ENCODE results near the gene DST. TPM values are rescaled to one million over a fixed set of nuclear protein-coding genes. Genes with fewer than 3 reads are reported as not detected.
"Not testable (repeated sequence)": the region's sequence is repeated elsewhere in the genome, so short reads cannot be mapped to it uniquely, and the experiment has no call there.

Gene DST
- total RNA-seq, 1 donor from 2014 or later = 6.0 TPM

GRCh38 chr6:56683882-56684281 is 41.2 kb upstream of the DST start:
- no peaks in the 10 kb centered on the region for H3K9me3 Mint-ChIP-seq
- intact Hi-C loops (cut with micrococcal nuclease) = no loop called here
- no peaks in the 10 kb centered on the region for H3K4me1 Mint-ChIP-seq (ENCODE audit: low read depth)
- H3K4me3 Mint-ChIP-seq = no peak overlapping the region
- H3K27ac Mint-ChIP-seq = no peak overlapping the region
- DNase-seq (ENCODE audit: low spot score) = no peak
- H3K27me3 Mint-ChIP-seq (ENCODE audit: insufficient read depth) = peaks cover 7% of the 10 kb centered on the region
- H3K36me3 Mint-ChIP-seq (ENCODE audit: low read depth) = no peaks in the 10 kb centered on the region

DNA sequence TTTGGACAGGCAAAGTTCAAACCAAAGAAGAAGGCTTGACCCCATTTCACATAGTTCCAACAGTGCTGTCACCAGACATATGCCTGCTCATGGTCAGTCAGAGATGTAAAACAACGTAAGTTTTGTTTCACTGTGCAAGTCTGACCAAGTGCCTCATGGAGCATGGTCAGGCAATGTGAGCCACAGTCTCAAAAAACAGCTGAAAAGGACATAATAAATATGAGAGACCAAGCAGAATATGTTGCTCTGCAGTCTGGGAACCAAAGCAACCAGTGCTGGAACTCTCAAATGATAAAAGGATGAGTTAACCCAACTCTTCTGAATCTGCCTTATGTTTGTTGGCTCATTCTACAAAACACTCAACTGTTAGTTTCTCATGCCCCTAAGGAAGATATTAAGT is 39.9 kb upstream of the DST start:
- Mint-ChIP-seq H3K4me1 (ENCODE audit: low read depth) (no peaks in the 10 kb centered on the region), H3K27ac (no peak overlapping the region), H3K36me3 (ENCODE audit: low read depth) (no peaks in the 10 kb centered on the region), H3K4me3 (no peak overlapping the region), H3K9me3 (no peaks in the 10 kb centered on the region), H3K27me3 (ENCODE audit: insufficient read depth) (peaks cover 2% of the 10 kb centered on the region)
- no peak for DNase-seq (ENCODE audit: low spot score)
- intact Hi-C loops (cut with micrococcal nuclease) = no loop called here

DNA sequence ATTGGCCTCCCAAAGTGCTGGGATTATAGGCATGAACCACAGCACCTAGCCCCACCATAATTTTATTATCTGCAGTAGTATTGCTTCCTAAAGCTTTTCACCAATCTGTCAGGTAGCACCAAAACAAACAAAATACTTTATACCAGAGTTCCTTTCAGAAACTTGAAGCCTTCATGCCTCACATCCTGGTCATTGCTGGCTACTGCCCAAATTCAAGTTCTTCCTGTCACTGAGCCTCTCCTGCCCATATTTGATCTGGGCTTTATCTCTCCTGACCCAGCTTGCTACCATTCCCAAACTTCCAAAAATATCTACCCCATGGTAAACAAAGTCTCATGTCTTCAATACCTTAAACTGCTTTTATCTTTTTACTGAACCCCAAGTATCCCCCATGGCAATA is 34.9 kb upstream of the DST start:
- H3K36me3 Mint-ChIP-seq (ENCODE audit: low read depth) = no peaks in the 10 kb centered on the region
- H3K9me3 Mint-ChIP-seq = no peaks in the 10 kb centered on the region
- no peaks in the 10 kb centered on the region for H3K27me3 Mint-ChIP-seq (ENCODE audit: insufficient read depth)
- no peak overlapping the region for H3K4me3 Mint-ChIP-seq
- no peak overlapping the region for H3K27ac Mint-ChIP-seq
- H3K4me1 Mint-ChIP-seq (ENCODE audit: low read depth) = no peaks in the 10 kb centered on the region
- intact Hi-C loops (cut with micrococcal nuclease) = no loop called here
- no peak for DNase-seq (ENCODE audit: low spot score)

DNA sequence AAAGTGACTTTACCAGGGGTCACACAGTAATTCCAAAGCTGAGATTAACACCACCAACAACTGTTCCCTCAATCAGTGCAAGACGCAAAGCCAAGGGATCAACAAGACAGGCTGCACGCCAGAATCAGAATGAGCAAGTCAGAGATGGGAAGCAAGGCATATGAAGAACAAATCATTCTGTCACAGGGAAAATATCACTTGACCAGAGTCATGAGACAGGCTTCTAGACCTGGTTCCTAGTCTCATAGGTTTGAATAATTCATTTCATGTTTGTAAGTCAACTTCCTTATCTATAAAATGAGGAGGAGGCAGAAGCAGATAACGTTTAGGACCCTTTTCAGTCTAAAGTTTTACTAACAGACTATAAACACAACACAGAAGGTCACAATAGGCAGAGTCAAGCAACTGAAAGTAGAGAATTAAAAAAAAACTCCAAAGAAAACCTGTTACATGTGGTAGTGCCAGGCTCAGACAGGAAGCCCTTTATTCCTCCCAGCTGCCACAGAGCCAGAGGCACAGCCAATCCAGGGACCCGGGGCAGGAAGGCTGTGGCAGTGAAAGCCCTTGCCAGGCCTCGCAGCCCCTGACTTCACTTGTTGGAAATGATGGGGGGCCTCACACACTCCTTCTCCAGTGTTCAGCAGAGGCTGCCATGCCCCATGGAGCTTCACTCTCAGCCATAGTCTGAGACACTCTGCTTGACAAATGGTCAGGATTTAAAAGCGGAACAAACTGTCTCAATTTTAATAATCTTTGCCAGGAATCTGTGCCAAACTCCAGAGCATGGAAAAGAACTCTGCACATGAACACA is 29.2 kb upstream of the DST start:
- Mint-ChIP-seq H3K4me3 (no peak overlapping the region), H3K27me3 (ENCODE audit: insufficient read depth) (no peaks in the 10 kb centered on the region), H3K36me3 (ENCODE audit: low read depth) (no peaks in the 10 kb centered on the region), H3K27ac (no peak overlapping the region), H3K4me1 (ENCODE audit: low read depth) (no peaks in the 10 kb centered on the region), H3K9me3 (no peaks in the 10 kb centered on the region)
- DNase-seq (ENCODE audit: low spot score) = no peak
- intact Hi-C loops (cut with micrococcal nuclease) = loop anchor here (2.0 kb wide), 1 partner anchor 31 kb away; no protein-coding TSS in a partner anchor

- DNase-seq (ENCODE audit: low spot score) = no peak
- H3K27me3 Mint-ChIP-seq (ENCODE audit: insufficient read depth) = no peaks in the 10 kb centered on the region
- H3K36me3 Mint-ChIP-seq (ENCODE audit: low read depth) = no peaks in the 10 kb centered on the region
- no peaks in the 10 kb centered on the region for H3K9me3 Mint-ChIP-seq
- H3K4me3 Mint-ChIP-seq = no peak overlapping the region
- intact Hi-C loops (cut with micrococcal nuclease) = loop anchor here (2.0 kb wide), 1 partner anchor 30 kb away; no protein-coding TSS in a partner anchor
- H3K27ac Mint-ChIP-seq = no peak overlapping the region
- H3K4me1 Mint-ChIP-seq (ENCODE audit: low read depth) = no peaks in the 10 kb centered on the region
These were observed 28.5 kb upstream of the DST start for GRCh38 chr6:56671160-56671559.

DNA sequence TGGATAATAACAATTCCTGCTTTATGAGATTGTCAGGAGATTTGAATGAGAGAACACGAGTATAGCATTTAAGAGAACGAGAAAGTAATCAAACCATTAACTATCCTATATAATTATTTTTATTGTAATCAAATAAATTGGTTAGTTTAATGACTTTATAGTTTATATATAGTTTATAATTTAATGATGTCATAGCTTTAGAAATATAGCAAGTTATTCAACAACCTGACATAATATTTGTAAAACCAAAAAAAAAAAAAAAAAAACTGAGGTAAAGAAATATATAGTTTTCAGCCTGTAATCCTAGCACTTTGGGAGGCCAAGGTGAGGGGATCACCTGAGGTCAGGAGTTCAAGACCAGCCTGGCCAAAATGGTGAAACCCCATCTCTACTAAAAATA is 26.4 kb upstream of the DST start:
- Mint-ChIP-seq H3K4me3 (no peak overlapping the region), H3K36me3 (ENCODE audit: low read depth) (no peaks in the 10 kb centered on the region), H3K27ac (no peak overlapping the region), H3K27me3 (ENCODE audit: insufficient read depth) (no peaks in the 10 kb centered on the region), H3K4me1 (ENCODE audit: low read depth) (no peaks in the 10 kb centered on the region), H3K9me3 (no peaks in the 10 kb centered on the region)
- intact Hi-C loops (cut with micrococcal nuclease) = no loop called here
- no peak for DNase-seq (ENCODE audit: low spot score)

- Mint-ChIP-seq H3K36me3 (ENCODE audit: low read depth) (no peaks in the 10 kb centered on the region), H3K4me1 (ENCODE audit: low read depth) (no peaks in the 10 kb centered on the region), H3K27ac (no peak overlapping the region), H3K9me3 (no peaks in the 10 kb centered on the region), H3K4me3 (no peak overlapping the region), H3K27me3 (ENCODE audit: insufficient read depth) (no peaks in the 10 kb centered on the region)
- DNase-seq (ENCODE audit: low spot score) = no peak
- intact Hi-C loops (cut with micrococcal nuclease) = no loop called here
These were observed 25.5 kb upstream of the DST start for GRCh38 chr6:56668158-56668557.

GRCh38 chr6:56667336-56667735 is 24.6 kb upstream of the DST start:
- no peak for DNase-seq (ENCODE audit: low spot score)
- Mint-ChIP-seq H3K27me3 (ENCODE audit: insufficient read depth) (no peaks in the 10 kb centered on the region), H3K9me3 (no peaks in the 10 kb centered on the region), H3K27ac (no peak overlapping the region), H3K36me3 (ENCODE audit: low read depth) (no peaks in the 10 kb centered on the region), H3K4me1 (ENCODE audit: low read depth) (no peaks in the 10 kb centered on the region), H3K4me3 (no peak overlapping the region)
- intact Hi-C loops (cut with micrococcal nuclease) = no loop called here

DNA sequence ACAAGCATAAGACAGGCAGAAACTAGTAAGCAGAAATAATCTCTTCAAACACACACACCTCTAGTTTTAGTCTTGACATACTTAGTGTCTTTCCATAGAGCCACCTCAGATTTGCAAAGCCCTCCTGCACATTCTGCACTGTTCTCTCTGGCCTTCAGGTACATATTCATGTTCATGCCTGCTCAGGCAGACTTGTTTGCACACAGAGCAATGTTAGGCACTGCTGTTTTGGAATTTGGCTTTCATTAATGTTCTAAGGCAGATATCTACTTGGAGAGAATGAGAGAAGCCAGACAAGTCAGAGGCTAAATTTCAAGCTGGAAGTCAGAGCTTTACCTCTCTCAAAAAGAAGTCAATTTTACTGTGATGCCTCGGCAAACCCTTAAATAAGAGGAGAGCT is 21.3 kb upstream of the DST start:
- no peaks in the 10 kb centered on the region for H3K36me3 Mint-ChIP-seq (ENCODE audit: low read depth)
- intact Hi-C loops (cut with micrococcal nuclease) = no loop called here
- no peak for DNase-seq (ENCODE audit: low spot score)
- no peak overlapping the region for H3K4me3 Mint-ChIP-seq
- peaks cover 10% of the 10 kb centered on the region for H3K4me1 Mint-ChIP-seq (ENCODE audit: low read depth)
- no peaks in the 10 kb centered on the region for H3K9me3 Mint-ChIP-seq
- no peaks in the 10 kb centered on the region for H3K27me3 Mint-ChIP-seq (ENCODE audit: insufficient read depth)
- H3K27ac Mint-ChIP-seq = no peak overlapping the region

GRCh38 chr6:56663344-56663743 is 20.7 kb upstream of the DST start:
- H3K4me3 Mint-ChIP-seq = no peak overlapping the region

DNA sequence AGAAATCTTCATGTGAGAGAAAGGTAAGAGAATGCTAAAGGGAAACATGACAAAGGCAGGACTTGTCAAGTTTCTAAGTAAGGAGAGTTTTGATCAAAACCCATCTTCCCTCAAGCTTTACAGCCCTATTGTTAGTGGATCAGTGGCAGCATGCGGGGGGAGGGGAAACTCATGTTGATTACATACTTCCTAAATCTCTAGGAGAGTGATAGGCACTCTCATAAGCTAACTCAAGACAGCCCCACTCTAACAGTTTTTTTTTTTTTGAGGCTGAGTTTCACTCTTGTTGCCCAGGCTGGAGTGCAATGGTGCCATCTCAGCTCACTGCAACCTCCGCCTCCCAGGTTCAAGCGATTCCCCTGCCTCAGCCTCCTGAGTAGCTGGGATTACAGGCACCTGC is 18.6 kb upstream of the DST start:
- H3K27ac Mint-ChIP-seq; H3K4me3 Mint-ChIP-seq; intact Hi-C loops (cut with micrococcal nuclease); H3K9me3 Mint-ChIP-seq; H3K36me3 Mint-ChIP-seq (ENCODE audit: low read depth); DNase-seq (ENCODE audit: low spot score); H3K27me3 Mint-ChIP-seq (ENCODE audit: insufficient read depth); H3K4me1 Mint-ChIP-seq (ENCODE audit: low read depth): not testable (repeated sequence)

More at GRCh38 chr6:56663344-56663743, 20.7 kb upstream of the DST start:
- DNase-seq (ENCODE audit: low spot score) = no peak
- Mint-ChIP-seq H3K9me3 (no peaks in the 10 kb centered on the region), H3K27ac (no peak overlapping the region), H3K27me3 (ENCODE audit: insufficient read depth) (no peaks in the 10 kb centered on the region), H3K36me3 (ENCODE audit: low read depth) (no peaks in the 10 kb centered on the region), H3K4me1 (ENCODE audit: low read depth) (peaks cover 10% of the 10 kb centered on the region)
- intact Hi-C loops (cut with micrococcal nuclease) = no loop called here

GRCh38 chr6:56660381-56660730 is 17.7 kb upstream of the DST start:
- no peak for DNase-seq (ENCODE audit: low spot score)
- Mint-ChIP-seq H3K4me1 (ENCODE audit: low read depth) (peaks cover 10% of the 10 kb centered on the region), H3K4me3 (no peak overlapping the region), H3K36me3 (ENCODE audit: low read depth) (no peaks in the 10 kb centered on the region), H3K27me3 (ENCODE audit: insufficient read depth) (peaks cover 2% of the 10 kb centered on the region), H3K9me3 (no peaks in the 10 kb centered on the region), H3K27ac (no peak overlapping the region)
- intact Hi-C loops (cut with micrococcal nuclease) = no loop called here

GRCh38 chr6:56659721-56660380 is 17.2 kb upstream of the DST start:
- H3K36me3 Mint-ChIP-seq (ENCODE audit: low read depth) = no peaks in the 10 kb centered on the region
- DNase-seq (ENCODE audit: low spot score) = no peak
- no peaks in the 10 kb centered on the region for H3K9me3 Mint-ChIP-seq
- peaks cover 10% of the 10 kb centered on the region for H3K4me1 Mint-ChIP-seq (ENCODE audit: low read depth)
- peaks cover 2% of the 10 kb centered on the region for H3K27me3 Mint-ChIP-seq (ENCODE audit: insufficient read depth)
- H3K27ac Mint-ChIP-seq = no peak overlapping the region
- no peak overlapping the region for H3K4me3 Mint-ChIP-seq
- intact Hi-C loops (cut with micrococcal nuclease) = no loop called here
